HG03521 (cell line): ENCODE data around the gene PPP1R3D.

Experiments used
- ATAC-seq: cut with Tn5 transposase; IDR thresholded peaks from one replicate; pipeline ENCODE4 v1.9.1; 2021; ENCODE audit warnings: mild to moderate bottlenecking, moderate library complexity; ENCODE audit not compliant: unreplicated experiment

PPP1R3D gene

GRCh38 chr20:59948828-59949720, 9.0 kb upstream of the PPP1R3D start:
- ATAC-seq, result no peak

DNA sequence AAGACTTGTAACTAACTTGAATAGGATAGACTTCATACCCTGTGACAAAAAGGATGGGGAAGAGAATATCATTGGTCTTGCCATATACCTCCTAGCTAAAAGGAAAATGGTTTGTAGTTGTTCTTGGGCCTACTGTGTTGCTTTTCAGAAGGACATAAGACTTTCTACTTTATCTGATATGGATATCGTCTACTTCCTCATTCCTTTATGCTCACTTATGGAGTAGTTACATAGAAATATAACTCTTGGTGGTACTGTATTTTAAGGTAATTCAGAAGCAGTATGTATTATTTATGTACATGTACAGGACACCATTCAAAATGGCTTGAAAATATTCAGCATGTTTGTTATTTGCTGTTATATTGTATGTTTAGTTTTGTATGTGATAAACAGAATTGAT, 8.1 kb upstream of the PPP1R3D start:
- no peak for ATAC-seq

- ATAC-seq, result no peak
These were observed 7.3 kb upstream of the PPP1R3D start for GRCh38 chr20:59947376-59947775.

DNA sequence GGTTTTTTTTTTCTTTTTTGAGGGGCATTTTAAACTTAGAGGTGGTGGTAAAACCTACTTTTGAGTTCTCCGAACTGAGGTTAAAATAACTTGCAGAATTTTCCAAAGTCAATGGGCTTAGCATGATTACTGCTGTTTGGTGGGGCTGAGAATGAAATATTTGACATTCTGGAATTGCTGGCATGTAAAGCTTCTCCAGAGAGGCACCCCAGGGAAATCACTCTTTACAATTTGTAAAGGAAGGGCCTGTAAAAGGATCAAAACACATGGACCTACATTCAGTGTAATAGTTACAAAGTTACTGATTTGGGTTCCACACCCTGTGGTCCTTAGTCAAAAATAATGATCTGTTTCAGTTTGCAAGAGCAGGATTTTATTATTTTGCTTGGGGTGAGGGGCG, 5.6 kb upstream of the PPP1R3D start:
- ATAC-seq, result no peak

DNA sequence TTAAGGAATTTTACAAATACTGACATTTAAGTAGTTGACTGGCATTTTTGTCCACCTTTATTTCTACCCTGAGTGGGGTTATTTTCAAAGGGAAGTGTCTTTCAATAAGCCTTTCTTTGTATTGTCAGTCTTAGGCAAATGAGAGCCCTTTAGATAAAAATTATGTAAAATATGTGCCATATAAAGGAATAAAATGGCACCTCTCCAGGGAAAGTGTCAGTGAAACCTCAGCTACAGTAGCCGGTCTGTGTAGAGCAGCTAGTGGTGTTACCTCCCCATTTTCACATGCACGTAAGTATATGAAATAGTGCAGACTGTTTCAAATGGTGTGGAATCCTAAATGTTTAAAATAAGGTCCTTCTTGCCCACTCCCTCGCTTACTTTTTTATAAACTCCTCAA, 5.1 kb upstream of the PPP1R3D start:
- no peak for ATAC-seq

DNA sequence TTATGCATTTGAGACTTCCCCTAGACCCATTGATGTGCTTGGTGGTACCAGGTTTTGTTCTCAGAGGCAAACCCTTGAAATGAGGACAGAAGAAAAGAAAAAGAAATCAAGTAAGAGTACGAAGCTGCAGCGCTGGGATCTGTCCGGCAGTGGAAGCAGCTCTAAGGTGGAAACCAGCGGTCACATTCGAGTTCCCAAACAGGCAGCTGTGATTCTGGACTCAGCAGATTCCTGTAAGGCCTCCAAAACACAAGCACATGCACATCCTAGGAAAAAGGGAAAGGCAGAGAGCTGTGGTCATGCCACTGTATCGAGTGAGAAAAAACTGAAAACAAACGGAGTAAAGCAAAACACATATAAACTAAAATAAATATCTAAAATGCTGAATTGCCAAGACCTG, 4.6 kb upstream of the PPP1R3D start:
- no peak for ATAC-seq

GRCh38 chr20:59942245-59942644, 2.1 kb upstream of the PPP1R3D start:
- no peak for ATAC-seq

DNA sequence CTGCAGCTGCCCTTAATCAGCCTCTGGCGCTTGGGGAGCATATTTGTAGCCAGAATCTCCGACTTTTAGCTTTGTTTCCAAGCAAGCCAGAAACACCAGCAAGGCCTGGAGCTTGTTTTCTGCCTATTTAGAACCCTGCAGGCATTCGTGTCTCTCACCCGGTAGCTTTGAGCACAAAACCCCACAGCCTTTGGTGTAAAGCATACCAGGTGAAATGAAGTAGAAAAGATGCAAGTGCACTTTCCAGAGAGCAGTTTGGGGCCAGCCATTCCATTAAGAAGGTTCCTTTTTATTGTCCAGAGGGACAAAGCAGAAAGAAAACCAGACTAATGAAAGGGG, 820 bp upstream of the PPP1R3D start:
- no peak for ATAC-seq

- ATAC-seq, result peak; percentile 17
These were observed 301 bp downstream of the PPP1R3D start for GRCh38 chr20:59939879-59940128.

DNA sequence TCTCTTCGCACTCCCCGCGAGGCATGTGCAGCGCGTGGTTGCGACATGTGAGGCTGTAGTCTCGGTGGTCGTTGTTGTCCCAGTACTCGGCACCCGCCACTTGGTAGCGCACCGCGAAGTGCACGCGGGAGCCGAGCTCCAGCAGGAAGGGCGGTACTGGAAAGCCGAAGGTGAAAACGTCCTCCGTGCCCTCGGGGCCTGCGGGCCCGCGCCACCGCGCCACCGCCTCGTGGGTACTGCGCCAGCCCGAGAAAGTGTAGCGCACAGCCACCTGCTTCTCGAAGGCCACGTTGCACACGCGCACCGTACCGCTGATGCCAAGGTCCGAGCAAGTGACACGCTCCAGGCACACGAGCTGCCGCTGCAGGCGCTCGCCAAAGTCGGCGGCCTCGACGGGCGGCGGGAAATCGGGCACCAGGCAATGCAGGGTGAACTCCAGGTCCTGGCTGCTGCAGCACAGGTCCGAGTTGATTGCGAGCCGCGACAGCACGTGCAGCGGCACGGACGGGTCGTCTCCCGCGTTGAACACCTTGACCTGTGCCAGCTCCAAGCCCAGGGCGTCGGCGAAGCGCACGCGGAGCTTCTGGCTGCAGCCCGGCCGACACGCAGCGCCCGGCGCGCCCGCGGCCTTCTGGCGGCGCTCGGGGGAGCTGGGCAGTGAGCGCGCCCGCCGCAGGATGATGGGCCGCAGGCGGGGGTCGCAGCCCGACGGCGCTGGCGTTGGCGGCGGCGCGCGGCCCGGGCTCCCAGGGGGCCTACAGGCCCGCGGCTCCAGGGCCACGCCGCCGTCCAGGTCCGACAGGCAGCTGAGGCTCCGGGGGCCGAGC, 840 bp downstream of the PPP1R3D start:
- ATAC-seq, result no peak

DNA sequence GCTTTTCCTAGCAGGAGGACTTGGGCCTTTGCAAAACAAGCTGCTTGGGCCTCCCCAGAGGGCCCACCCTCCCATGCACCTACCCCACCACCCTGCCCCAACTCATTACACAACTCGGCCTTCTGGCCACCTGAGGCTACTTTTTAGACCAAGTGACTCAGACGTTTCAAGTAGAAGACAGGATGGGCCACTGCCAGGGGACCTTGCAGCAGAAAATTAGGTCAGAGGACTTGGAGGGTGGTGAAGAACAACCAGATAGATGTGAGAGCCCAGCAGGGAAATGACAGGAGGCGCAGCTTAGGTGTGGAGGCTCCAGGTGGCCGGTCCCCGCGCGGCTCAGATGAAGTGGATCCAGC, 1.4 kb downstream of the PPP1R3D start:
- no peak for ATAC-seq

GRCh38 chr20:59938221-59938620, 1.9 kb downstream of the PPP1R3D start:
- no peak for ATAC-seq

GRCh38 chr20:59937150-59937549, 3.0 kb downstream of the PPP1R3D start:
- no peak for ATAC-seq

DNA sequence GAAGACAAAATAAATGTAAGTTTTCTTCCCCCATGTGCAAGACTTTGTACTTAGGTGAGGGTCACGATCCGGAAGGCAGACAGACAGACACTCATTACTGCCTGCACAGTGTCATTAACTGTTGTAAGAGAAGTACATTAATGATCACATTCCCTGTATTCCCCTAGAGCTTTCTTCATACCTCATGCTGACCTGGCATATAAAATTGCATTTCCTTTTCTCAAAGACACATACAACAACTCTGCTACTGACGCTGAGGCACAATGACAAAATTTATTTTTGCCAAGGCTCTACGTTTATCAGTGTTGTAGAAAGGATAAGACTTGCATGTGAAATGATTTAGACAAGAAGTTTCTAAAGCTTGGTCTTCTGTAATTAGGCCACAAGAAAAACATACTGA, 3.7 kb downstream of the PPP1R3D start:
- ATAC-seq, result no peak

- no peak for ATAC-seq
These were observed 4.5 kb downstream of the PPP1R3D start for GRCh38 chr20:59935457-59936185.

- ATAC-seq, result peak; percentile 77
These were observed 6.1 kb downstream of the PPP1R3D start for GRCh38 chr20:59933849-59934585.

DNA sequence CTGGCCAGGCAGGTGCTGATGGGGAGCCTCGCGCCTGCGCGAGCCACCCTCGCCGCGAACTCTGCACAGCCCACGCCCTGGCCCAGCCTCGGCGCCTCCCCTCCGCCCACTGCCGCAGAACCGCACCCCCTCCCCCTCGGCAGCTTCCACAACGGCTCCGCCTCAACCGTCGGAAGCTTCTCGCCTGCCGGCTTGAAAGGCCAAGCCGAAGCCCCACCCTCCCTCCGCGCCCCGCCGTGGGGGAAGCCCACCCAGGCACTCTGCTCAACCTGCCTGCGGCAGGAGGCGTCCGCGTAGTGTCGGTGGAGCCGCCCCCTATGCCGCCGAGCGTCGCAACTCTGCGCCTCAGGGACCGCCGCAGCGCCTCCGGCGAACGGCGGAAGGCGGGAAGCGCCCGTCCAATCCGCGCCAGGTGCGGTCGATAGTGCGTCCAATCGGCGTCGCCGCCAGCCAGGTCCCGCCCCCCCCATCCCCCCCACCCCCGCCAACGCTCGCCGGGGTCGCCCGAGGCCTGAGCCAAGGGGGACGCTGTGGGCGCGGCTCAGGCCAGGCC, 6.7 kb downstream of the PPP1R3D start, which contains the start of gene SYCP2:
Gene SYCP2, minus strand, starts transcription at position 342 of the 553 bp plus-strand sequence. CDS start 11,224 bp downstream, outside the sequence.
- no peak for ATAC-seq

DNA sequence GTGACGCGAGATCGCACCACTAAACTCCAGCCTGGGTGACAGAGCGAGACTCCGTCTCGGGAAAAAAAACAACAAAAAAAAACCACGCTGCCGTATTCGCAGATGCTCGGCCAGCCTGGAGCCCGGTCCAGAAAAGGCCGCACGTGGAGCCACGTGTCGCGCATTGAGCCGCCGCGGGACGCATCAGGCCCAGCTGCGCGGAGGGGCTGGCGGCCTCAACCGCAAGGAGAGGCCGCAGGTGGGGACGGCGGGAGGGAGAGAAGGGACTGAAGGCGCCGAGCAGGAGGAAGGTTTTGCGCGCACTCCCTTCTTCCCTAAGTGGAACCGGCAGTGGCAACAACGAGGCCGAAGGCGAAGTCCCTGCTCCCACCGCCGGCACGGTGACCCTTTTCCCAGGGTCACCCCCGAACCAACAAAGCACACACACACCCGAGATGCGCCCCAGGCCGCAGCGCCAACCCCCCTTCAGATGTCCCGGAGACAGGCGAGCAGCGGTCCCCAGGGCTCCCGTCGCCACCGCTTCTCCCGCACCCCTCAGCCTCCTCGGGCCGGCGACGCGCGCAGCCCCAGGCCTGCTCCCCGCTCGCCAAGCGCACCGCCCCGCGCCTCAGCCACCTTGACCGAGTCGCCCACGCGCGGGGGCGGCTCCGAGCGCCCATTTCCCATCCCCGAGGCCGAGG, 7.3 kb downstream of the PPP1R3D start:
- ATAC-seq, result no peak

- no peak for ATAC-seq
These were observed 8.4 kb downstream of the PPP1R3D start for GRCh38 chr20:59931511-59932312.
